GM19455 (cell line): ENCODE data around the gene ANKZF1.

Source experiments
- ATAC-seq: cut with Tn5 transposase; IDR thresholded peaks from one replicate; pipeline ENCODE4 v1.9.1; 2021; ENCODE audit not compliant: unreplicated experiment

The ANKZF1 gene

DNA sequence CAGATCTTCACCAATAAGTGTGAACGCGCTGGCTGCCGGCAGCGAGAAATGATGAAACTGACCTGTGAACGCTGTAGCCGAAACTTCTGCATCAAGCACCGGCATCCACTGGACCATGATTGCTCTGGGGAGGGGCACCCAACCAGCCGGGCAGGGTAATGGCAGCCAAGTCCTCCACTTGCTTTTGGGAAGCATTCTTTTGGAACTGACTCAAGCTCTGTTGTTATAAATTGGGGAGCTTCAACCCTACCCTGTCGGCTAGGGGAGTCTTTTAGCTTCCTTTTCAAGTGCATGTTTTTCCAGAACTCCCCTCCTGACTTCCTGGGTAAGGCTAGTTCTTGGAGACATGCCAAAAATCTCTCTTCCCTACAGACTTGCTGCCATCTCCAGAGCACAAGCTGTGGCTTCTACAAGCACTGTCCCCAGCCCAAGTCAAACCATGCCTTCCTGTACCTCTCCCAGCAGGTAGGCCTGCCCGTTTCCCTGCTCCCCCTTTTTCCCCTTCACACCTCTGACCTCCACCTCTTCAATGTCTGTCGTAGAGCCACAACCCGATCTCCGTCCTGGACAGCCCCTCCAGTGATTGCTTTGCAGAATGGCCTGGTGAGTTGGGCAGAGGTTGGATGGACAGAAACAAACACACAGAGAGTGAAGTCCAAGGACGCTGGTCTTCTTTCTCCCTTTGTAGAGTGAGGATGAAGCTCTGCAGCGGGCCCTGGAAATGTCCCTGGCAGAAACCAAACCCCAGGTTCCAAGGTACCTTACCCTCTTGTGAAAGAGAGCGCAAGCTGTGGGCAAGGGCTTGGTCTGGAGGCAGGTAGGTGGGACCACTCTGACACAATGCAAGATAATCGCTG is 21.5 kb upstream of the ANKZF1 start:
- ATAC-seq = no peak

DNA sequence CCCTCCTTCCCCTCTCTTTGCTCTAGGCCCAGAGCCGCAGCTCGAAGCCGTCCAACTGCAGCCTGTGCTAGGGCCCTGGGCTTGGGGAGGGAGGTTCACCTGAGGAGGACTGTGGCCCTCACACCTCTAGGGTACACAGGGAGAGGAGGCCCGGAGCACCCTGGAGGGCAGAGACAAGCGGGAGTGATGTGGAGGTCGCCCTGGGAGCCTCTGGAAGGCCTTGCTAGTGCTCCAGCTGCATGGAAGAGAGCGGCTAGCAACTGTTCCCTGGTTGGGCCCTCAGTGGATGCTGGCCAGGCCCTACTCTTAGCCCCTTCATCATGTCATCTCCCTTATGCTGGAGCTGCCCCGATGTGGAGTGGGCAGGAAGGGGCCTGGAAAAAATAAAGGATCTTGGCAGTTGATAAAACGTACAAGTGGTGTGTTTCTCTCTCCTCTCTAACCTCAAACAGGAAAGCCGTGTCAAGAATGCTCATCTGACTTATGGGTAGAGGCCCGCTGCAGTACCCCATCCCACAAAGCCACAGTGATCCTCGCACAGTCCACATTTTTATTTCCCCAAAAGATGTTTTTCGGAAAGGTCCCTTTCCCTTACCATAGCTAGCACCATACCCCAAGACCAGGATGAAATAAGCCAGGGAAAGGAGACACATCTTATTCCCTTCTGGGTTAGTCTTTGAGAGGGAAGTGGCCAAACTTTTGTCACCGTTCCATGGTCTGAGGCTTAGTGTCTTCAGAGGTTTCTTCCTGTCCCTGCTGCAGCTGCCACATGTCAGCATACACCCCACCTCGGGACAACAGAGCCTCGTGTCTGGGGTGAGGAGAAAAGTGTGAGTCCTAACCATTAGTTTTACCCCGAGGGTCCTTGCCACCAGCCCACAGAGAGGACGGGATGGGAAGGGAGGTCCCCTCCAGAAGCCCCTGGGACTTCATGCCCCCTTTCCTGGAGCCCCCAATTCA is 20.1 kb upstream of the ANKZF1 start:
- no peak for ATAC-seq

DNA sequence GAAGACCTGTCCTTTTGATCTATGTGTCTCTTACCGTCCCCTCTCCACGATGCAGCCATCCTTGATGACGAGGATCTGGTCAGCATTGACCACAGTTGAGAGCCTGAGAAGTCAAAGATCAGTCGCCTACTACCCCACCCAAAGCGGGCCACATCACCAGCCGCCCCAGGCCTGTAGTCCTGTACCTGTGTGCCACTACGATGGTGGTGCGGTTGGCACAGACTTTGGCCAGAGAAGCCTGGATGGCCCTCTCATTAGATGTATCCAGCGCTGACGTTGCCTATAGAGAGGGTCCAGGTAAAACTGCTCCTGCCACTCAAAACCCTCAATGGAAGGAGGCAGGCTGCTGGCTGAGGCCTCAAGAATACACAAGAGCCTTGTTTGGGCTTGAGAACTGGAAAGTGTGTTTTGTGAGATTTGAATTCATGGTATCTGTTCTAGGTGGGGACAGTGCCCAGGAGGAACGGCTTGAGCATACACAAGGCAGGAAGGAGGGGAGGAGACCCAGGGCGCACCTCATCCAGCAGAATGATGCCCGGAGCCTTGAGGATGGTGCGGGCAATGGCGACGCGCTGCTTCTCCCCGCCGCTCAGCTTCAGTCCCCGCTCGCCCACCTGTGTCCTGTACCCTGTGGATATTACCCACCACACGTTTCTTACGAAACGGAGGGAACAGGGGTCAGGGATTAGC is 19.3 kb upstream of the ANKZF1 start:
- ATAC-seq = no peak

DNA sequence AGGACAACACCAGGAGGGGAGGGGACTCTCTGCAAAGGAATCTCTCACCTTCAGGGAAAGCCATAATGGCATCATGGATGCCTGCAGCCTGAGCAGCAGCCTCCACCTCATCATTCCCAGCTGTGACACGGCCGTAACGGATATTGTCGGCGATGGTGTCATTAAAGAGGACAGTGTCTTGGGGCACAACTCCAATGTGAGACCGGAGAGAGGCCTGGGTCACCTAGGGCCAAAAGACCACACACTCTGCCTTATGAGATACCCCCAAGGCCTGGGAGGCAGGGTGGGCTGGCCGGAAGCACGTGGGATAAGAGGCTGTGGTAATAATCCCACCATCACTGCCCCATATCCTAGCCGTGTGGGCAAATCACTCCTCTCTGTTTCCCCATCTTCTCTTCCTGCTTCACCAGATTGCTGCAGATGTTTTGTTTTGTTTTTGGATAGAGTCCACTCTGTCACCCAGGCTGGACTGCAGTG is 18.7 kb upstream of the ANKZF1 start:
- ATAC-seq = no peak

DNA sequence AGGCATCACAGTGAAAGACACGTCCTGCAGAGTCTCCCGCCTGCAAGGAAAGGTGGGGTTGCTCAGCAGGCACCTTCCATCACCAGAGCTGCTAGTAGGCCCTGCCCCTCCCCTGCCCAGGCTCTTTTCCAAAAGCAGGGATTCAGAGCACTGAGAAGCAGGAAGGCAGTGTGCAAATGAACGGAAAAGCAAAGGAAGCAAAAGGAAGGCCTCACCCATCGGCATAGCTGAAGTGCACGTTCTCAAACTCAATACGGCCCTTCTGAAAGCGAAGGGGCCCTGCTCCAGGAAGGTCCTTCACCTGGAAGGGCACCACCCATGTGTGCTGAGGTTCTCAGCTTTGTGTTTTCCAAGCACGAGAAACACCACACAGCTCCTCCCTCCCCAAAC is 16.6 kb upstream of the ANKZF1 start:
- ATAC-seq = no peak

DNA sequence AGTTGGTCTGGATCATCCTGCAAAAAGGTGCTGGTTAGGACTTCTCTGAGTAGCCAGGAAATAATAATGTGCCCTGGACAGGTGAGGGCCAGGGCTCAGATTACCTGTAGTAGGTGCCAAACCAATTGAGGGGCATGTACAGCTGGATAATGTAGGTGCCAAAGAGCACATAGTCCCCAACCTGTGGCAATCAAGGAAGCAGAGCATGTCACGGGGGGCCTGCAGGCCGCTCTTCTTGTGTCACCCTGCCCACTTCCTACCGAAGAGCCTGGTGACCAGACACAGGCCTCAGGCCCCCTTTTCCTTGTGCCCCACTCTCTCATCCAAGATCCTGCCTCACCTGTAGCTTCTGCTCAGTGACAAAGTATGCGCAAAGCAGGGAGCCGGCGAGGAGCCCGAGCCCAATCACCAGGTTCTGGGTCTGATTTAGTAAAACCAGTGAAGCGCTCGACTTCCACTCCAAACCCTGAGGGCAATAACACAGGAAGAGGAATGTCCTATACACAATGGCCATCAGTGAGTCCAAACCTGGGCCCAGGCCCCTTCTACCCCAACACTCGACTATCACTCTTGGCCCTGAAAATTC is 16.0 kb upstream of the ANKZF1 start:
- no peak for ATAC-seq

DNA sequence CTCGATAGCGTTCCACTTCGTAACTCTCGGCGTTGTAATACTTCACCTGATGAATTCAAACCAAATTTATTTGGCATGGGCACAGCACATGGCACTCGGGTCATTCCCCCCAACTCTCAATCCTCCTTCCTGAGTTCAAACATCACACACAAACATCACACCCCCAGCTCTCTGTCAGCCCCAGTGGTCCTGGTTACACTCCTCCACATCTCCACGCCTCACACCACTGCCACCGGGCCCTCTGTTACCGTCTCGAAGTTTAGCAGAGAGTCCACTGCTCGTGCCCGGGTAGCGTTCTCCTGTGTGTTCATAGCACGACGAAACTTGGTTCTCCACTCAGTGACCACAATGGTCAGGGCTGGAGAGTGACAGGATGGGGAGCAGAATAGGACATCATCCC is 15.5 kb upstream of the ANKZF1 start:
- no peak for ATAC-seq

DNA sequence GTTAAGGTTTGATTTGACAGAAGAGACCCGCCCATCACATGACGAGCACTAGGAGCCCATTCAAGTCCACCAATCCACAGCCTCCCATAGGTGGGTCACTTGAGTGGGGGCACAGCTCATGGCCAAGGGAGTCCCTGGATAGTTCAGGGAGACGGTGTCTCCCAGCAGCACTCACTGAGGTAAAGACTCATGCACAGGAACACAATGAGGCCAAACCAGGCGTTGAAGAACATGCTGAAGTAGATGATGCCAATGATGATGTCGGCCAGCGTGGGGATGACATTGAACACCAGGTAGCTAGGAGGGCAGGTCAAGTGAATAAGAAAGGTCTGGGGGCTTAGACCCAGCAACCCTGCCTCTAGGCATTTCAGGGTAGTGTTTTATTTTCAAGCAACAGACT is 14.8 kb upstream of the ANKZF1 start:
- ATAC-seq = no peak

DNA sequence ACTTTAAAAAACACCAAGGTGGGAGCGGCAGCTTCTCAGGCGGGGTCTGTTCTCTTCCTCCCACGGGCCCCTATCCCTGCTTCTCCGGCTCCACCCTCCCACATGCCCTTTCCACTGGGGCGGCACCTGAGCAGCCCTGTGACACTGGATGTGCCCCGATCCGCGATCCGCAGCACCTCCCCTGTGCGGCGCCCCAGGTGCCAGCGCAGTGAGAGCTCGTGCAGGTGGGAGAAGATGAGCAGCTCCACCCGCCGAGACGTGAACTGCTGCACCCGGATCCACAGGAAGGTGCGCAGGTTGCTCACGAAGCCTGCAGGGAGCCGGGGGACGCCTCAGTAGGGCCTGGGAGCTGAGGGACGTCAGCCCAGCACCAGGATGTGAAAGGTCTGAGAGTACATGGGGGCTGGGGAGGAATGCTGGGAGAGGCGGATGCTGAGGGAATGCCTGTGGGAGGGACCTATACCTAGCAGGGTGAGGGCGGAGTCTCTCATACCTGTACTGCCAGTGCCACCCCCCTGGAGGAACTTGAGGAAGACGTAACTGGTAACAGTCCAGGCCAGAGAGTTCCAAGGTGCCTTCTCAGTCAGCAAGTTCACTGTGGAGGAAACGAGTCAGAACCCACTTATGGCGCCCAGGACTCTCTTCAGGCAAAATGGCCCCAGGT is 13.6 kb upstream of the ANKZF1 start:
- ATAC-seq = no peak

DNA sequence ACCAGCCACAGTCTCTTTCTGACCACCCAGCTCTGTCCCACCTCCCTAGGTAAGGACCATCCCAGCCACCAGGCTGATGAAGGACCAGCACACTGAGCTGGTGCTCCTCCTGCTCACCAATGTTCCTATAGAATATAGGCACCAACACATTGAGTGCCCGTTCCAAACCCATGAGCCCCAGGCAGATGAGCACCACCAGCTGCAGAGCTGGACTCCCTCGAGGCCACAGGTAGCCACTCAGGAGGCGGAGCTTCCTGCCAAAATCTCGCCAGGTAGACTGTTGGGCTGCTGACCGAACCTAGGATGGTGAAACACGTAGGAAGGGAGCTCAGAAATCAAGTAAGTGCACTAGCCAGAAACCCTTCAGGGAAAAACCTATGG is 13.1 kb upstream of the ANKZF1 start:
- no peak for ATAC-seq

DNA sequence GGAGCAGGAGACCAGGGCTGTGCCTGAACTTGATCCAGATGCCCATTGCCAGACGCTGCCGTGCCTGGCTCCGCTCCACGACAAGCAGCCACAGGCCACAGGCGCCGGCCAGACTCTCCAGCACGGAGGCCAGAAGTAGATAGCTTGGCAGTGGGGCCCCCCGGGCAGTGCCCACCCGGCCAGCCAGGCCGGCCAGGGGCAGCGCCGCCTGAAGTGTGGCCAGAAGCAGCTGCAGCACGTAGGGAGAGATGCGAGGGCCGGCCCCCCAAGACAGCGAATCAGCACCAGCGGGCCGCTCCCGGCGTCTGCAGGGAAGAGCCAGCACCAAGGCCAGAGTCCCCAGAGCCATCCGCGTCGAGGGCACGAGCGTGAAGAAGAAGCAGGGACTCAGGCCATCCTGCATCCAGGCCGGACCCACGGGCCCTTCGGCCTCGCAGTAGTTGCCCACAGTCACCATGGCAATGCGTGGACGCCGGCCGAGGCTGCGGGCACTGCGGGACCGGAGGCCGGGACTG is 11.3 kb upstream of the ANKZF1 start:
- peak; percentile 39 for ATAC-seq

DNA sequence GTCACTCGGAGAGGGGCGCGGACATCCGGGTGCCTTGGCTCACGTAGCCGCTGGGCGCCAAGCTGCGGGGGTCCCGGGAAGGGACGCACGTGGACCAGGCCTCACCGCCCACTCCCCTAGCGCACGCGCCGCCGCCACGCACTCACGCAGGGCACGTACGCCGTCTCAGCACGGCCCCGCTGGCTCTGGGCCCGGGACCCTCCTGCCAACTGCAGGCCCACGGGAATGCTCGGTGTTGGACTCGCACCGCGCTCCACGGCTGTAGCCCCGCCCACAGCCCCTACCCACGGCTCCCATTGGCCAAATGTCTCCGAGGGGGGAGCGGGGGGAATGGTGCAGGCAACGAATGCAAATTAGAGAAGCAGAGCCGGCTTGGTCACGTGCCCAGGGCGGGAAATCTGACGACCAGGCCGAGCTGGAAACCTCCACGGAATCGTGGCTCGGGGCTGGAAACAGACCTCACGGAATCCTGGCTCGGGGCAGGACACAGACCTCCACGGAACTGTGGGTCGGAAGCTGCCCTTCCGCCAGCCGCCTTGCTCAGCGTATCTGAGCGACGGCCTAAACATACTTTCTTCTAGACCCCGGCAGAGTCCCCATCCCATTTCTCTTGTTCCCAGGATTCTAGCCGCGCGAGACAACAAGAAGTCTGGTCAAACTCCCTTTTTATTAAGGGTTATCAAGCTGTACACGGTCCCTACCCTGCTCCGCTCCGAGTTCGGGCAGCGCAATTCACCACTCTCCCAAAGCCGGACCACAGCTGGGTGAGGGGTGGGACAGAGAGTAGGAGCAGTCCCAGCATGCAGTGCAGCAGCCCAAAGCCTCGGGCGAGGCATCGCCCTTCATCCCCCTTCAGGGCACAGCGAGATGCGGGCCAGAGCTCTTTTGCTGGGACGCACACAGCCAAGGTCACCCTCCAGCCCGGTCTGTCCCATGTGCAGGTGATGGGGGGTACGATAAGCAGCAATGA is 10.6 kb upstream of the ANKZF1 start, which contains the start of gene ABCB6:
TSS of gene ABCB6 (minus strand) at position 227 of the 970 bp plus-strand sequence. CDS start 285 bp downstream, outside the sequence.
- peak; percentile 72 for ATAC-seq

DNA sequence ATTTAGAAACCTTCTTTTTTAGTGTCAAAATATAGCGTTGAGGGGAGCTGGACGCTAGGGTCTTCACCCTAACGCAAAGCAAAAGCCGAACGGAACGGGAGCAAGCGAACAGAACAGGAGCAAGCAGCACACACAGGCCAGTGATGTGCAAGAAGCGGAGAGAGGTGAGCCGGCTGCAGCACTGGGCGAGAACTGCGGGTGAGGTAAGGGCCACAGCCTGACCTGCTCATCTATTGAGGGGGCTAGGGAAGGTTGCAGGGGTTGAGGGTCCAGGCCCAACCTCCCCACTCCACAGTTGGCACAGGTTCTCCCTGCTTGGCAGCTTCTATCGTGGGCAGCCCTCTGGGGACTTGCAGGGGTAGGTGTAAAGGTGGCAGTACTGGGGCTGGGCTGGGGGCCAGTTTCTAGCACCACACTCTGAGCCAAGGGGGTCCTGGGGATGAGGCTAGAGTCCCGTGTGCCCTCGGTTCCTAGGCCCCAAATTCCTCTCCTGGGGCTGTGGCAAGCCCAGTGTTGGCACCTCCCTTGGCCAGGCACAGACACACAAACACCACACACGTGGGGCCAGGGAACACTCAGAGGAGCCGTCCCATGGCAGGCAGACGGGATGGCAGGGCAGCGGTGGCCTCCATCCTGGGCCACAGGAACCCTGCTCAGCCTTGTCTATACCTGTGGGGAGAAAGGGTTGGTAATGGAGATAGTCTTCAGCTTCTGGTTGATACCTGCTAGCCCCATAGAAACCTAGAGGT is 9.6 kb upstream of the ANKZF1 start:
- no peak for ATAC-seq

DNA sequence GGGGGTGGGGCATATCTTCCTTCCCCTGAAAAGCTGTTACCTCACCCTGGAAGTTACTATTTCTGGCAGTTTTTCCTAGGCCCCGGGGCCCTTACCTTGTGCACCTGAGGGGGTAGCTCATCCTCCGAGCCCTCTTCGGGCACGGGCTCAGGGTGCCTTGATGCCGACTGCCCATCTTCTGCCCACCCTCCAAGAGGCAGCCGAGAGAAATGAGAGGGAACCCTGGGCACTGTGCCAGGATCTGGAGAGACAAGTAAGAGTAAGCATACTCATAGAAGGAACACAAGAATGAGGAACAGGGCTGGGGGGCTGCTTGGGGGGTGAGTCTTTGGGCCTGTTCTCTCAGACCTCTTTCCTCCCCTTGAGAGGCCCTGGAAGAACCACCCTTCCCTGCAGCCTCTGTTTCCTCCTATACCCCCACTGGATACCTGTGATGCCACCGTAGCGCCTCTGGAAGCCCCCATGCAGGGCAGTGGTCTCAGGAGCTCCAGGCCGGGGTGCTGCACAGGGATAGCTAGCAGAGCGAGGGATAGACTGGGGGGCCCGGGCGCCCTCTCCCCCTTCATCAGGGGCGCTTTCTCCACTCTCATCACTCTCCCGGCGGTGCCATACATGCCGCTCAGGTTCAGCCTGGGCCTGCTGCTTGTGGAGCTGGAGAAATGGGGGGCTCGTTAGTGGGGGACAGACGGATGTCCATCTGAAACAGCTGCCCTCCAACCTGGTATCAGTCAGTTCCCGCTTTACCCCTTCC is 8.8 kb upstream of the ANKZF1 start:
- no peak for ATAC-seq

DNA sequence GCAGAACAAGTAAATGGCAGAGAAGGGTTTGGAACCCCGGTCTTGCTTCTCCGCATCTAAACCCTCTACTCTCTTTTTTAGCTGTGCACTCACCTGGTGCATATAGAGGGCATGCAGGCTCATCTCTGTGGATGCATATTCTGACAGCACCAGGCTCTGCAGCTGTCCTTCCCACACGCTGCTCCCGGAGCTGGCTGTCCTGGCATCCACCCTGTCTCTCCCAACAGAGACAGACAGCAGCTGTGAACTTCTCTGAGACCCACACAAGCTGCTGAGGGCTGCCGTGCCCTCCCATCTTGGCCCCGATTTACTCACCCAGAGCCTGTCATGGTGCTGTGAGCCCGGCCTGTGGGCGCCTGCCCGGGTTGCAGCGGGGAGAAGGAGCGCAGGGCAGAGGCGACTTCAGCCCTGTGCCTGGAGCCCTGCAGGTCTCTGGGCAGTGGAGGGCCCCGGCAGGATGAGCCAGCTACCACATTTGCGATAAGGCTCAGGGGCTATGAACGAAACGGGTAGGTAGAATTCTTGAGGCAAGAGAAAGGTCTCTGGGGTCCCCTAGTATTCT is 7.6 kb upstream of the ANKZF1 start:
- ATAC-seq = no peak

DNA sequence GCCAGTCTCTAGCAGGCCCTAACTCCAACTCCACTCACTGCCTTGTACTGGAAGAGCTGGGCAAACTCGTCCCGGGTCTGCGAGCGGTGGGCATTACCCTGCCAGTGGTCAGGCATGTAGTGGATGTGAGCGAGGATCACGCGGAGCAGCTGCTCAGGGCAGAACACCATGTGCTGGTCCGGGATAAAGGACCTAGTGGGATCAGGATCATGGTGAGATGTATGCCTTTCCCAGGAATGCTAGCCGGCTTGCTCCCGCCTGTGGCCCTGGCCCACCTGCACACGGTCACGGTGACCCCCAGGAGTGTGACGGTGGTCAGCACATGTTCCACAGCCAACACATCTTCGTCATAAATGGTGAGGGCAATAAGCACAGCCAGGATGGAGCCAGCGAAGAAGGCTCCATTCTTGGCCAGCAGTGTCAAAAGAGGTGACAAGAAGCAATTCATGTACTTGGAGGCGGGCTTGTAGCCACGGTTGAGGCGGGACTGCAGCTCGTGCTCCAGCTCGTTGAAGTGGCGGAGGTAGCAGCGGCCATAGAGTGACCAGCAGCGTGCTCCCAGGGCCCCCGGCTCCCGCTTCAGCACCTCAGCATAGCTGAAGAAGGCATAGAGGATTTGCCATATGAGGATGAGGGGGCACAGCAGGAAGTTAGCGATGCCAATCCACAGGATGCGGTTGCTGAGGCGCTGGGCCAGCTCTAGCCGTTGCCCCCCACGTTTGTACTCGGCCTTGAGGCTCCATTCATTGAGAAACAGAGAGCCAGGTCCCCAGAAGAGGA is 5.6 kb upstream of the ANKZF1 start:
- no peak for ATAC-seq
